DOHH2 (cell line): ENCODE results near the gene PRDM2.

ENCODE experiments used
- EZH2phosphoT487 ChIP-seq: fragments of 200-600 bp; sonication (generic); IDR thresholded peaks from 2 replicates; pipeline ENCODE4 v1.6.1; 2017; ENCODE audit warnings: borderline replicate concordance, mild to moderate bottlenecking, antibody characterized with exemption, low read length, moderate library complexity, mixed read lengths
- TF ChIP-seq, protein P1 (sequence below): fragments of 200-600 bp; sonication (generic); IDR thresholded peaks from one replicate; pipeline ENCODE4 v1.5.1; 2014; ENCODE audit warnings: antibody characterized with exemption, mild to moderate bottlenecking, low read depth, low read length; ENCODE audit not compliant: poor library complexity, severe bottlenecking

GRCh38 chr1:13820055-13820454 lies 120.1 kb downstream of the PRDM2 start:
- TF ChIP-seq, protein P1, sequence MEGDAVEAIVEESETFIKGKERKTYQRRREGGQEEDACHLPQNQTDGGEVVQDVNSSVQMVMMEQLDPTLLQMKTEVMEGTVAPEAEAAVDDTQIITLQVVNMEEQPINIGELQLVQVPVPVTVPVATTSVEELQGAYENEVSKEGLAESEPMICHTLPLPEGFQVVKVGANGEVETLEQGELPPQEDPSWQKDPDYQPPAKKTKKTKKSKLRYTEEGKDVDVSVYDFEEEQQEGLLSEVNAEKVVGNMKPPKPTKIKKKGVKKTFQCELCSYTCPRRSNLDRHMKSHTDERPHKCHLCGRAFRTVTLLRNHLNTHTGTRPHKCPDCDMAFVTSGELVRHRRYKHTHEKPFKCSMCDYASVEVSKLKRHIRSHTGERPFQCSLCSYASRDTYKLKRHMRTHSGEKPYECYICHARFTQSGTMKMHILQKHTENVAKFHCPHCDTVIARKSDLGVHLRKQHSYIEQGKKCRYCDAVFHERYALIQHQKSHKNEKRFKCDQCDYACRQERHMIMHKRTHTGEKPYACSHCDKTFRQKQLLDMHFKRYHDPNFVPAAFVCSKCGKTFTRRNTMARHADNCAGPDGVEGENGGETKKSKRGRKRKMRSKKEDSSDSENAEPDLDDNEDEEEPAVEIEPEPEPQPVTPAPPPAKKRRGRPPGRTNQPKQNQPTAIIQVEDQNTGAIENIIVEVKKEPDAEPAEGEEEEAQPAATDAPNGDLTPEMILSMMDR = no peak
- no peak for TF ChIP-seq EZH2phosphoT487
